Stomach smooth muscle (tissue), 2 donors: ENCODE measurements around the gene EPC1.

ENCODE experiments used
- H3K27ac ChIP-seq: one replicate; pipeline ENCODE4 v1.7.0; 2013; ENCODE audit warnings: mild to moderate bottlenecking, low read length, inconsistent platforms
- H3K27me3 ChIP-seq, 2 donors: one replicate each; pipeline ENCODE4 v1.7.0; 2013; ENCODE audit warnings: low read length in 2 of 2; ENCODE audit not compliant: insufficient read depth in 2 of 2, control insufficient read depth in 1 of 2
- H3K36me3 ChIP-seq, 2 donors: one replicate each; pipeline ENCODE4 v1.7.0; 2013; ENCODE audit warnings: low read length in 2 of 2; ENCODE audit not compliant: control insufficient read depth in 2 of 2, insufficient read depth in 2 of 2
- H3K4me1 ChIP-seq: one replicate; pipeline ENCODE4 v1.7.0; 2013; ENCODE audit warnings: low read length; ENCODE audit not compliant: control insufficient read depth, insufficient read depth
- H3K4me3 ChIP-seq, 2 donors: one replicate each; pipeline ENCODE4 v1.7.0; 2013; ENCODE audit warnings: low read length in 2 of 2
- H3K9ac ChIP-seq, 2 donors: one replicate each; pipeline ENCODE4 v1.7.0; 2013; ENCODE audit warnings: low read length in 2 of 2, mild to moderate bottlenecking in 1 of 2
- H3K9me3 ChIP-seq, 2 donors: one replicate each; pipeline ENCODE4 v1.7.0; 2013; ENCODE audit warnings: low read length in 2 of 2; ENCODE audit not compliant: control insufficient read depth in 2 of 2
- donor health status: healthy.
- donor health status: Pancreatic carcinoma.

The EPC1 gene

DNA sequence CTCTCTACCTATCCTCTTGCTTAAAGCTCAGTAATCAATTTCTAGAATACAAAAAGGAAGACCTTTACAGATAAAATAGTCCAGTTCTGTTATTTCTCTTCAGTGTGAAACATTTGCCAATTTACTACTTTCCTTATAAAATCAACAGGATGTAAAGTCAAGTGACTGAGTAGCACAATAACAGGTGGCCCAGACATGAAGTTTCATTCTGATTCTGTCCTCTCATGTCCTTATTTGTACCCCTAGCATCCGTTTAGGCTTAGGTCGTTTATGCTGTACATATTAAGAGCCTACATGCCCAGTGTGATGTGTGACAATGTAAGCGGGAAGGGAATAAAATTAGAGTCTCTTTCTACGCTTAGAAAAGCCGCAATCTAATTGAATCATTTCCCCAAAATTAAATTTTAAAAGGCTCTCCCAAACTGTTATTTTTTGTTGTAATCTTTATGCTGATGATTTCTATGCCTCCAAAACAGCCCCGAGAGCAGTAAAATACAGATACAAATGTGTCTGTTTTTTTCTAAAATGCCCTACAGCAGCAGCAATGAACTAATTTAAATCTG, 29.1 kb downstream of the EPC1 start:
- Histone ChIP-seq H3K27ac (no peak overlapping the region), H3K27me3 (no peaks in the 10 kb centered on the region), H3K4me1 (no peaks in the 10 kb centered on the region)

DNA sequence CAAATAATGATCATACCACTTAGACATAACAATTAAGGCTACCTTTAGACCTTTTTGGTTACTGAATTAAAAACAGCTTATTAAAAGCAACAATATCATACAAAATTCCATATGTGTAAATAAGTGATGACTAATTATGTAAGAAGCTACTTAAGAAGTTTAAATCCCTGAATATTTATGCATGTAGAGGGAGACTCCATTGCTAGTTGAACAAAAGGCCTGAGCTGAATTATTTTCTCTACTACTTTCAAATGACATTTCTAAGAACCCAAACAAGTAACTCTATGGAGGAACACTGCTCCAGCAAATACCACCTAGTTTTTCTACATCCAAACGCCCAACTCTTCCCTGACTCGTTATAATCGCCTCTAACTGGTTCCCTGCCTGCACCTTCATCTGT, 31.5 kb downstream of the EPC1 start:
- Histone ChIP-seq H3K9me3 (no peaks in the 10 kb centered on the region), H3K9ac (no peak overlapping the region), H3K4me3 (no peak overlapping the region), H3K27me3 (no peaks in the 10 kb centered on the region), H3K27ac (no peak overlapping the region), H3K4me1 (no peaks in the 10 kb centered on the region), H3K36me3 (no peaks in the 10 kb centered on the region)

More for the DNA sequence above, 29.1 kb downstream of the EPC1 start:
- Histone ChIP-seq H3K4me3 (no peak overlapping the region), H3K9ac (no peak overlapping the region), H3K36me3 (no peaks in the 10 kb centered on the region), H3K9me3 (no peaks in the 10 kb centered on the region)

DNA sequence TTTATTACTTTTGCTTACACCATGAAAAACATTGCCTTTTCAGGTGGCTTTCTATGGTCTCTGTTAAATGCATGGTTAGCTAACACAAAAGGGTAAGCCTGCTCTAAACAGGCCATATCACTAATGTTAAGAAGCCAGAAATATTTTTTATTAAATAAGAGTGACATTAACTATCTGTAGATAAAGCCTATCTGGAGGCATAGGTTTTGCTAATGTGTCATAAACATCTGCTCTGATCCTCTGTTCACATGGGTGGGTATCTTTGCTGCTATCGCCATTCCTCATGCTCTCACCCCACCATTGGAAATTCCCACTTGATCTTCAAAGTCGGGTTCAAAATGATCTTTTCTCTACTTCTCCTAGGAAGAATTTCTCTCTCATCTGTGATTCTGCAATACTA, 32.4 kb downstream of the EPC1 start:
- no peak overlapping the region for H3K4me3 ChIP-seq
- no peaks in the 10 kb centered on the region for H3K36me3 ChIP-seq
- H3K27me3 ChIP-seq = no peaks in the 10 kb centered on the region
- H3K4me1 ChIP-seq = no peaks in the 10 kb centered on the region
- no peak overlapping the region for H3K9ac ChIP-seq
- H3K9me3 ChIP-seq = no peaks in the 10 kb centered on the region
- no peak overlapping the region for H3K27ac ChIP-seq

- no peak overlapping the region for H3K9ac ChIP-seq
Measured at GRCh38 chr10:32308027-32308603, 38.8 kb downstream of the EPC1 start.

DNA sequence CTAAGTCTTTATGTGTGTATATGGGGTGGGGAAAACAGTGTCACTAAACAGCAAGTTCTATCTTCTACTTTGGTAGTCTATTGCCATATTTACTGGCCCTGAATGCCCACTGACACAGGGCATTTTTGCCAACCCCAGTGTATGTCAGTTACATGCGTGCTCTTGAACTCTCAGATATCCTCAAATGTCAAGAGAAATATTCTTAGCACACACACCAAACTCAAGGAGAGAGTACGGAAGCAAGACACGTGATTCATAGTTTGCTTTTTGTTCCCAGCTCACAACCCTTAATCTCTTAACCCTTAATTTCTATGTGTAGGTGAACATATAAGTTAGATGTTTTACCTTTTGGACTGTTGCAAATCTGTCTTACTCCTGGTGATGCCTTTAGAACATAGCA, 39.3 kb downstream of the EPC1 start:
- Histone ChIP-seq H3K36me3 (peaks cover 6 to 11% of the 10 kb centered on the region in 2 donors), H3K4me1 (peaks cover 5% of the 10 kb centered on the region), H3K4me3 (no peak overlapping the region), H3K27ac (no peak overlapping the region), H3K27me3 (no peaks in the 10 kb centered on the region), H3K9me3 (no peaks in the 10 kb centered on the region), H3K9ac (no peak overlapping the region)

More at GRCh38 chr10:32308027-32308603, 38.8 kb downstream of the EPC1 start:
- H3K4me1 ChIP-seq = peaks cover 5% of the 10 kb centered on the region
- no peaks in the 10 kb centered on the region for H3K9me3 ChIP-seq
- H3K4me3 ChIP-seq = no peak overlapping the region
- H3K27me3 ChIP-seq = no peaks in the 10 kb centered on the region
- H3K36me3 ChIP-seq = peaks cover 5 to 11% of the 10 kb centered on the region in 2 donors
- H3K27ac ChIP-seq = no peak overlapping the region

GRCh38 chr10:32299354-32299980, 47.5 kb downstream of the EPC1 start:
- Histone ChIP-seq H3K9ac (no peak overlapping the region), H3K9me3 (no peaks in the 10 kb centered on the region), H3K4me3 (no peak overlapping the region), H3K36me3 (peaks cover 6 to 8% of the 10 kb centered on the region in 2 donors), H3K27ac (no peak overlapping the region), H3K27me3 (no peaks in the 10 kb centered on the region), H3K4me1 (no peaks in the 10 kb centered on the region)

- H3K9ac ChIP-seq = no peak overlapping the region
- peaks cover 1 to 3% of the 10 kb centered on the region in 2 donors for H3K36me3 ChIP-seq
- no peak overlapping the region for H3K4me3 ChIP-seq
- no peaks in the 10 kb centered on the region for H3K27me3 ChIP-seq
- no peaks in the 10 kb centered on the region for H3K4me1 ChIP-seq
- no peak overlapping the region for H3K27ac ChIP-seq
- H3K9me3 ChIP-seq = no peaks in the 10 kb centered on the region
Measured at GRCh38 chr10:32298075-32298812, 48.7 kb downstream of the EPC1 start.

GRCh38 chr10:32295027-32295426, 51.9 kb downstream of the EPC1 start:
- Histone ChIP-seq H3K27me3 (no peaks in the 10 kb centered on the region), H3K9me3 (no peaks in the 10 kb centered on the region)

GRCh38 chr10:32293581-32293980, 53.4 kb downstream of the EPC1 start:
- no peaks in the 10 kb centered on the region for H3K9me3 ChIP-seq
- H3K27me3 ChIP-seq = no peaks in the 10 kb centered on the region
- no peak overlapping the region for H3K9ac ChIP-seq
- H3K27ac ChIP-seq = no peak overlapping the region
- no peaks in the 10 kb centered on the region for H3K4me1 ChIP-seq
- no peak overlapping the region for H3K4me3 ChIP-seq
- H3K36me3 ChIP-seq = no peaks in the 10 kb centered on the region

More at GRCh38 chr10:32295027-32295426, 51.9 kb downstream of the EPC1 start:
- Histone ChIP-seq H3K4me3 (no peak overlapping the region), H3K4me1 (no peaks in the 10 kb centered on the region), H3K36me3 (no peaks in the 10 kb centered on the region), H3K9ac (no peak overlapping the region), H3K27ac (no peak overlapping the region)

GRCh38 chr10:32279795-32280194, 67.2 kb downstream of the EPC1 start:
- Histone ChIP-seq H3K36me3 (peaks cover 13 to 17% of the 10 kb centered on the region in 2 donors), H3K27ac (no peak overlapping the region), H3K9me3 (no peaks in the 10 kb centered on the region), H3K27me3 (no peaks in the 10 kb centered on the region), H3K4me3 (no peak overlapping the region), H3K9ac (no peak overlapping the region), H3K4me1 (no peaks in the 10 kb centered on the region)
